KMS-11 (cell line): ENCODE data around the gene GLYR1.

Experiments
- H2AFZ ChIP-seq: fragments of 200-600 bp; sonication (generic); 2 replicates; pipeline ENCODE4 v1.6.1; 2016; ENCODE audit warnings: antibody characterized with exemption, mixed run types, low read depth
- H3K27ac ChIP-seq: fragments of 200-600 bp; sonication (generic); 2 replicates; pipeline ENCODE4 v1.6.1; 2016; ENCODE audit warnings: mild to moderate bottlenecking, mixed run types
- H3K27me3 ChIP-seq: fragments of 200-600 bp; sonication (generic); 2 replicates; pipeline ENCODE4 v1.6.1; 2017; ENCODE audit warnings: mild to moderate bottlenecking, low read depth, mixed run types, moderate library complexity; ENCODE audit not compliant: insufficient read depth
- H3K36me3 ChIP-seq: fragments of 200-600 bp; sonication (generic); 2 replicates; pipeline ENCODE4 v1.6.1; 2017; ENCODE audit warnings: mild to moderate bottlenecking, mixed run types; ENCODE audit not compliant: insufficient read depth
- H3K4me1 ChIP-seq: fragments of 200-600 bp; sonication (generic); 2 replicates; pipeline ENCODE4 v1.6.1; 2016; ENCODE audit warnings: mild to moderate bottlenecking, low read depth, mixed run types; ENCODE audit not compliant: poor library complexity, severe bottlenecking
- H3K4me2 ChIP-seq: fragments of 200-600 bp; sonication (generic); 2 replicates; pipeline ENCODE4 v1.7.0; 2016; ENCODE audit warnings: mild to moderate bottlenecking, mixed run types
- H3K4me3 ChIP-seq: fragments of 200-600 bp; sonication (generic); IDR thresholded peaks from 2 replicates; pipeline ENCODE4 v1.6.1; 2017; ENCODE audit warnings: low read depth, low read length, mixed read lengths; ENCODE audit not compliant: insufficient read depth
- H3K79me2 ChIP-seq: fragments of 200-600 bp; sonication (generic); 2 replicates; pipeline ENCODE4 v1.6.1; 2016; ENCODE audit warnings: low read depth, mixed run types; ENCODE audit not compliant: insufficient read depth
- H3K9ac ChIP-seq: fragments of 200-600 bp; sonication (generic); 2 replicates; pipeline ENCODE4 v1.6.1; 2016; ENCODE audit warnings: mild to moderate bottlenecking, mixed run types
- H4K20me1 ChIP-seq: fragments of 200-600 bp; sonication (generic); 2 replicates; pipeline ENCODE4 v1.6.1; 2016; ENCODE audit warnings: mild to moderate bottlenecking, mixed run types; ENCODE audit not compliant: insufficient read depth
- CTCF ChIP-seq: fragments of 200-600 bp; sonication (generic); conservative IDR thresholded peaks from 2 replicates; pipeline ENCODE4 v1.6.1; 2017; ENCODE audit warnings: low read depth, mild to moderate bottlenecking, antibody characterized with exemption, low read length, moderate library complexity, mixed read lengths

GLYR1 gene

GRCh38 chr16:4755687-4756086 is 91.4 kb downstream of the GLYR1 start:
- Histone ChIP-seq H3K4me3 (no peak overlapping the region), H3K4me2 (no peak overlapping the region), H4K20me1 (no peaks in the 10 kb centered on the region), H3K4me1 (no peaks in the 10 kb centered on the region), H2AFZ (no peak overlapping the region), H3K36me3 (peaks cover 6% of the 10 kb centered on the region; the same call in 1 of the 2 replicates), H3K27ac (no peak overlapping the region), H3K9ac (no peak overlapping the region), H3K27me3 (no peaks in the 10 kb centered on the region), H3K79me2 (no peaks in the 10 kb centered on the region)
- no peak for TF ChIP-seq CTCF

- Histone ChIP-seq H4K20me1 (no peaks in the 10 kb centered on the region), H3K27ac (no peak overlapping the region), H3K9ac (no peak overlapping the region), H3K4me3 (no peak overlapping the region), H3K27me3 (no peaks in the 10 kb centered on the region), H3K4me1 (no peaks in the 10 kb centered on the region), H3K36me3 (peaks cover 6% of the 10 kb centered on the region; the same call in 1 of the 2 replicates), H3K4me2 (no peak overlapping the region), H2AFZ (no peak overlapping the region), H3K79me2 (no peaks in the 10 kb centered on the region)
- TF ChIP-seq CTCF, result no peak
These were observed 92.2 kb downstream of the GLYR1 start for GRCh38 chr16:4754865-4755264.

- Histone ChIP-seq H3K36me3 (peaks cover 4% of the 10 kb centered on the region; the same call in 1 of the 2 replicates), H3K27ac (no peak overlapping the region), H3K27me3 (no peaks in the 10 kb centered on the region), H3K4me3 (no peak overlapping the region), H4K20me1 (no peaks in the 10 kb centered on the region), H3K79me2 (no peaks in the 10 kb centered on the region), H2AFZ (no peak overlapping the region), H3K4me2 (no peak overlapping the region), H3K9ac (no peak overlapping the region), H3K4me1 (no peaks in the 10 kb centered on the region)
- TF ChIP-seq CTCF, result no peak
These were observed 93.9 kb downstream of the GLYR1 start for GRCh38 chr16:4753227-4753626.
